GM19372 (cell line): ENCODE data around the gene IL31RA.
A peak's percentile ranks its signal among the peaks of the same experiment; 100 is the strongest.

Source experiments
- ATAC-seq: cut with Tn5 transposase; IDR thresholded peaks from one replicate; pipeline ENCODE4 v1.9.1; 2021; ENCODE audit warnings: mild to moderate bottlenecking, low read depth, moderate library complexity; ENCODE audit not compliant: unreplicated experiment

IL31RA gene

GRCh38 chr5:55899344-55899743 lies 48.2 kb downstream of the IL31RA start:
- ATAC-seq, result no peak

- no peak for ATAC-seq
These were observed 48.9 kb downstream of the IL31RA start for GRCh38 chr5:55900068-55900467.

- no peak for ATAC-seq
These were observed 49.6 kb downstream of the IL31RA start for GRCh38 chr5:55900776-55901175.

GRCh38 chr5:55902696-55903095 lies 51.5 kb downstream of the IL31RA start:
- ATAC-seq, result no peak

GRCh38 chr5:55903121-55903701 lies 52.1 kb downstream of the IL31RA start:
- peak; percentile 90 for ATAC-seq

GRCh38 chr5:55904152-55904551 lies 53.0 kb downstream of the IL31RA start:
- ATAC-seq, result no peak

GRCh38 chr5:55905251-55905650 lies 54.1 kb downstream of the IL31RA start:
- no peak for ATAC-seq

GRCh38 chr5:55907927-55908326 lies 56.8 kb downstream of the IL31RA start:
- no peak for ATAC-seq

GRCh38 chr5:55908804-55909203 lies 57.6 kb downstream of the IL31RA start:
- no peak for ATAC-seq

GRCh38 chr5:55911784-55912653 lies 60.9 kb downstream of the IL31RA start:
- ATAC-seq, result no peak

GRCh38 chr5:55913466-55914413 lies 62.6 kb downstream of the IL31RA start:
- peak; percentile 86 for ATAC-seq

GRCh38 chr5:55914971-55915370 lies 63.8 kb downstream of the IL31RA start:
- ATAC-seq, result no peak

GRCh38 chr5:55915783-55916182 lies 64.6 kb downstream of the IL31RA start:
- no peak for ATAC-seq

GRCh38 chr5:55916986-55917385 lies 65.8 kb downstream of the IL31RA start:
- ATAC-seq, result no peak

- no peak for ATAC-seq
These were observed 66.4 kb downstream of the IL31RA start for GRCh38 chr5:55917402-55918086.

GRCh38 chr5:55918087-55919035 lies 67.2 kb downstream of the IL31RA start:
- no peak for ATAC-seq

- no peak for ATAC-seq
These were observed 68.5 kb downstream of the IL31RA start for GRCh38 chr5:55919625-55920024.

- ATAC-seq, result no peak
These were observed 69.6 kb downstream of the IL31RA start for GRCh38 chr5:55920784-55921183.

GRCh38 chr5:55921617-55922016 lies 70.5 kb downstream of the IL31RA start:
- no peak for ATAC-seq
